HG02571 (cell line): Measurements from ENCODE around the gene DENND4B.
A peak's percentile ranks its signal among the peaks of the same experiment; 100 is the strongest.
"Not testable (repeated sequence)": the region's sequence is repeated elsewhere in the genome, so short reads cannot be mapped to it uniquely, and the experiment has no call there.

ENCODE experiments used
- ATAC-seq: cut with Tn5 transposase; IDR thresholded peaks from one replicate; pipeline ENCODE4 v1.9.1; 2021; ENCODE audit warnings: mild to moderate bottlenecking, moderate library complexity; ENCODE audit not compliant: unreplicated experiment

DENND4B gene, protein sequence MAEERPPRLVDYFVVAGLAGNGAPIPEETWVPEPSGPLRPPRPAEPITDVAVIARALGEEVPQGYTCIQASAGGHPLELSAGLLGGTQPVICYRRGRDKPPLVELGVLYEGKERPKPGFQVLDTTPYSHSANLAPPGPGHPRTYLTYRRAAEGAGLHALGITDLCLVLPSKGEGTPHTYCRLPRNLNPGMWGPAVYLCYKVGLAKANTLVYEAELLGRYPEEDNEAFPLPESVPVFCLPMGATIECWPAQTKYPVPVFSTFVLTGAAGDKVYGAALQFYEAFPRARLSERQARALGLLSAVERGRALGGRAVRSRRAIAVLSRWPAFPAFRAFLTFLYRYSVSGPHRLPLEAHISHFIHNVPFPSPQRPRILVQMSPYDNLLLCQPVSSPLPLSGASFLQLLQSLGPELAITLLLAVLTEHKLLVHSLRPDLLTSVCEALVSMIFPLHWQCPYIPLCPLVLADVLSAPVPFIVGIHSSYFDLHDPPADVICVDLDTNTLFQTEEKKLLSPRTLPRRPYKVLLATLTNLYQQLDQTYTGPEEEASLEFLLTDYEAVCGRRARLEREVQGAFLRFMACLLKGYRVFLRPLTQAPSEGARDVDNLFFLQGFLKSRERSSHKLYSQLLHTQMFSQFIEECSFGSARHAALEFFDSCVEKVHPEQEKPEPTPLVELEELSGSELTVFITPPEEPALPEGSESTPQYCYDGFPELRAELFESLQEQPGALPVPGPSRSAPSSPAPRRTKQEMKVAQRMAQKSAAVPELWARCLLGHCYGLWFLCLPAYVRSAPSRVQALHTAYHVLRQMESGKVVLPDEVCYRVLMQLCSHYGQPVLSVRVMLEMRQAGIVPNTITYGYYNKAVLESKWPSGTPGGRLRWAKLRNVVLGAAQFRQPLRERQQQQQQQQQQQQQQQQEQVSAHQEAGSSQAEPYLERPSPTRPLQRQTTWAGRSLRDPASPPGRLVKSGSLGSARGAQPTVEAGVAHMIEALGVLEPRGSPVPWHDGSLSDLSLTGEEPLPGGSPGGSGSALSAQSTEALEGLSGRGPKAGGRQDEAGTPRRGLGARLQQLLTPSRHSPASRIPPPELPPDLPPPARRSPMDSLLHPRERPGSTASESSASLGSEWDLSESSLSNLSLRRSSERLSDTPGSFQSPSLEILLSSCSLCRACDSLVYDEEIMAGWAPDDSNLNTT (N-terminal part only)

DNA sequence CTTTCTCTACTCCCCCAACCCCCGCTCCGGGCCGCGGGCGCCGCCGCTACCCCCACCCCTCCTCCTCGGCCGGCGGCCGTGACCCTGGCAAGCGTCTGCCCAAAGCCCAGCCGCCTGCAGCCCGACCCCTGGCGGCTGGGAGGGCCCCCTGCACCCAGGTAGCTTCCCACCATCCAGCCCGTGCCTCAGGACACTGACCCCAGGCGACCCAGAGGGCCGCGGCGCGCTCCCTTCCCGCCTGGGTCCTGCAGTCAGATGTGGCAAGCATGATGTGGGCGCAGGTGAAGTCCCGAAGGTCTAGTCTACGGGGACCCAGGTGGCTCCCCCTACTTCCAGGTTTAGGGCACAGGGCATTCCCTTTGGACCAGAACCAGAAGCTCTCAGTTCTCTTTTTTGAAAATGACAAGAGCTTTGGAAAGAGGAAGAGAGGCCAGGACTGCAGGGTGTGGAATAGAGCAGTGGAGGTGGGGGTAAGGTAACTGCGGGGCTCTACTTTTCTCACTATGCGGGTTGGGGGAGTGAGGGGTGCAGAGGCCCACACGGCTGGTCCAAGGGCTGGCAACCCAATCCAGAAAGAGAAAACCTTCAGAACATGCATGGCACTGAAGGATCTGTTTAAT lies at the start of gene DENND4B:
Gene DENND4B, minus strand, starts transcription at position 97 of the 620 bp plus-strand sequence. CDS start 2,344 bp downstream, outside the sequence.
- ATAC-seq: peak; percentile 62

DNA sequence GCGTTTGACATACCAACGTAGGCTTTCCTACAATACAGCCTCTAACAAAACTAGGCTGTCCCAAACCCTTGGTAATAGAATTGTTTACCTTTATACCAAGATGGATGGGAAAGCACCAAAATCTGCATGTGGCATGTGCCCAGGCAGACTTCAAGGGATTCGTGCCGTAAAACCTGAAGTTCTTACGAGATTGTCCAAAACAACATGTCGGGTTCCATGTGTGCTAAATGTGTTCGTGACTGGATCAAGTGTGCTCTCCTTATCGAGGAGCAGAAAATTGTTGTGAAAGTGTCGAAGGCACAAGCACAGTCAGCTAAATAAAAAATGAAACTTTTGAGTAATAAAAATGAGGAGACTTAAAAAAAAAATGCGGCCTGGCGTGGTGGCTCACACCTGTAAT lies 49.1 kb upstream of the DENND4B start:
- no peak for ATAC-seq

DNA sequence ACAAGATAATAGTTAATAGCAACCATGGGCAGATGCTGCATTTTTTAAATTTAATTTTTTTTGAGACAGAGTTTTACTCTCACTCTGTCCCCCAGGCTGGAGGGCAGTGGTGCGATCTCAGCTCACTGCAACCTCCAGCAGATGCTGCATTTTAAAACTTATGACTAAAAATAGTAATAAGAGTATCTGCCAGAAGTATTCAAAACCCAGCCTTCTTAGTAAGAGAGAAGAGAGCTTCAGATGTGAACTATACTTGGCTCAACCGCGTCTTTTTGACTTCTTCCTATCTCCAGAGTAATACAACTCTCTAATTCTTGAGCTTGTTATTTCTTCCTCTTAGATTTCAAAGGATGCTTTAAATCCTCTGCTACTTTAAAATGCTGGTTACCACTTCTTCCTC lies 48.7 kb upstream of the DENND4B start:
- ATAC-seq: no peak

DNA sequence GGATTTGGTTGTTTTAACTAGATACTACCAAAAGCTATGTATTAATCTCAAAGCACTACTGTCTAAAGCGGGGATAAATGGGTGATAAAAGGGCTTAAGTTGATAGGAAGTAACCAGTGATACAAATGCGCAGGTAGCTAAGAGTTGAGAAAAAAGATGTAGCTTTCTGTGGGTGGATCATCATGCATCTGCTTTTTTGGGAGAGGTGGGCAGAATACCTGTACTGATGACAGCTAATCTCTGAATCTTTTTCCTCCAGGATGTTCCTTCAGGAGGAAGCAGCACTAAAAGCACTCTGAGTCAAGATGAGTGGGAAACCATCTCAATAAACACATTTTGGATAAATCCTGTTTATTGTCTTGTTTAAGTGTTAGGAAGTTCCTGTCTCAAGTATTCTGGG lies 45.3 kb upstream of the DENND4B start:
- ATAC-seq: no peak

DNA sequence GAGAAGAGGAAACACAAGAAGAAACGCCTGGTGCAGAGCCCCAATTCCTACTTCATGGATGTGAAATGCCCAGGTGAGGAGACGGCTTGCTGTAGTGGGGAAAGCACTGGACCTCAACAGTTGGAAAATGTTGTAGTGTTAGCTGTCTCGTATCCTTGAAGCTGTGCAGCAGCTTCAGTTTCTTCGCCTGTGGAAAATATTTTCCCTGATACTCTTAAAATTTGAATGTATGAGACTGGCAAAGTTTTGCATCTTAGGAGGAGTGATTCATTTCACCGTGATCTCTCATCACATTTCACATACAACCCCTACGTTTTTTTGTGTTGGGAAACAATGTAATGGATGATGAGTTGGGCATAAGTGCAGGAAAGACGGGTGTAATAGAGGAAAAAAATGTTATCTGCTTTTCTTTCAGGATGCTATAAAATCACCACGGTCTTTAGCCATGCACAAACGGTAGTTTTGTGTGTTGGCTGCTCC lies 44.7 kb upstream of the DENND4B start:
- no peak for ATAC-seq

DNA sequence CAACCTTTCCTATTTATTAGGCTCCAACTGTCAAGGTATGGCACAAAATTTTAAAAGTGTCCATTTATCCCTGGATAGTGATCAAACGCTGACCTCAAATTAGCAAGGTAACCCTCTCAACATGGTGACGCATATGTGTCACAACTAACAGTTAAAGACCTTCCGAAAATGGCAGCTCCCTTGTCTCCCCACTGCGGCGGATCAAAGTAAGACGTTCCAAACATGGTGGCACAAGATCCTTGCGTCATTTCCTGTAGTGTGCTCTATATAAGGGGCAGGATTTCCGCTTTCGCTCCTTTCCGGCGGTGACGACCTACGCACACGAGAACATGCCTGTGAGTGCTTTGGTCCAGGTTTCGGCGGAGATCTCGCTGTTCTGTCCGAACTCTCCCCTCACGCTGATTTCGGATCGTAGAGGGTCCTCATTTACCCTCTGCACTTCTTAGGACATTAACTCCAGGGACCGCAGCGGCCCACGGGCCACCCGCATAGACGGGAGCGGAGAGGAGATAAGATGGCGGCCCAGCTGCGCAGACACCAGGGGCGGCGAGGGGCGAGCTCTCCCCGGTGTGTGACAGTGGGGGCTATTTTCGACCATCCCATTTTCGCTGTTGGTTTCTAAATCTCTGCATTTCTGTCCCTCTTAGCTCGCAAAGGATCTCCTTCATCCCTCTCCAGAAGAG lies 44.1 kb upstream of the DENND4B start, which contains the start of gene RPS27:
Gene RPS27, plus strand, starts transcription at position 295 of the 683 bp plus-strand sequence. Its CDS starts 35 bp downstream, at position 330.
- ATAC-seq: peak; percentile 64

DNA sequence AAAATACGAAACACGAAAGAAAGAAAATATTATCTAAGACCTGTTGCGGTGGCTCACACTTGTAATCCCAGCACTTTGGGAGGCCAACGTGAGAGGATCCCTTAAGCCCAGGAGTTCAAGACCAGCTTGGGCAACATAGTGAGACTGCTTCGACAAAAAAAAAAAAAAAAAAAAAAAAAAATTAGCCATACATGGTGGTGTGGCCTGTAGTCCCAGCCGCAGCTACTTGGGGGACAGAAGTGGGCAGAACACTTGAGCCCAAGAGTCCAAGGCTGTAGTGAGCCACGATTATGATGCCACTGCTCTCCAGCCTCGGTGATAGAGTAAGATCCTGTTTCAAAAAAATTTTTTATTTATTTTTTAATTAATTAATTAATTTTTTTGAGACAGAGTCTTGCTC lies 41.1 kb upstream of the DENND4B start:
- no peak for ATAC-seq

DNA sequence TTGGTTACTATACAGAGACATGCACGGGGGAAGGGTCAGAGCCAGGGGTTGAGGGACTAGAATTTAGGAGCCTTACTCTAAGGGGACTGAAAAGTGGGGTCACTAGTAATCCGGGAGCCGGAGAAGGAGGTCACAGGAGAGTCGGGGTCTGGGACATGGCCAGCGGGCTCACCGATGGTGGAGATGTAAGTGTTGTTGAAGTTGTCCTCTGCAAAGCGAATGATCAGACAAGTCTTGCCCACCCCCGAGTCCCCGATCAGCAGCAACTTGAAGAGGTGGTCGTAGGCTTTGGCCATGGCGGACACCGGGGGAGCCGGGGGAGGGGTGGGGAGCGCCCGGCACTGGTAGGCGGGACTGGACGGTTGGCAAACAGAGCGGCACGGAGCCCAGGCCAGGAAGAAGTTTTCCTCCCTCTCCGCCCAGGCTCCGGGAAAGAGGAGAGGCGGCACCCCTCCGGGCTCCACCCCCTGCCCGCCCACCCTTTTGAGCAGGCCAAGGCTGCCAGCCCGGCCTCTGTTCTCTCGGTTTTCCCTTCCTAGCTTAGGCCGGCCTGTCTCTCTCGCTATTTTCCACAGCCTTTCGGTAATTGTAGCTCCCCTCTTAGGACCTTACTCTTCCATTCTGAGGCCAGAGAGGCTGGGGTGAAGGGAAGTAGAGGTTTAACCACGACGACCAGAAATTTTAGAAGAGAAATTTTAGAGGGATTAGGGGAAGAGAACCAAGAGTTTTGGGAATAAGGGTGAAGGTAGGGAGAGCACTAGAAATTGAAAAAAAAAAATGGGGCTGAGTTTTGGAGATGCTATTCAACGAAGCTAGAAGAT lies 39.6 kb upstream of the DENND4B start, which contains the start of gene RAB13:
Gene RAB13, minus strand, starts transcription at position 399 of the 821 bp plus-strand sequence. Its CDS starts 103 bp downstream, at position 296.
- no peak for ATAC-seq

DNA sequence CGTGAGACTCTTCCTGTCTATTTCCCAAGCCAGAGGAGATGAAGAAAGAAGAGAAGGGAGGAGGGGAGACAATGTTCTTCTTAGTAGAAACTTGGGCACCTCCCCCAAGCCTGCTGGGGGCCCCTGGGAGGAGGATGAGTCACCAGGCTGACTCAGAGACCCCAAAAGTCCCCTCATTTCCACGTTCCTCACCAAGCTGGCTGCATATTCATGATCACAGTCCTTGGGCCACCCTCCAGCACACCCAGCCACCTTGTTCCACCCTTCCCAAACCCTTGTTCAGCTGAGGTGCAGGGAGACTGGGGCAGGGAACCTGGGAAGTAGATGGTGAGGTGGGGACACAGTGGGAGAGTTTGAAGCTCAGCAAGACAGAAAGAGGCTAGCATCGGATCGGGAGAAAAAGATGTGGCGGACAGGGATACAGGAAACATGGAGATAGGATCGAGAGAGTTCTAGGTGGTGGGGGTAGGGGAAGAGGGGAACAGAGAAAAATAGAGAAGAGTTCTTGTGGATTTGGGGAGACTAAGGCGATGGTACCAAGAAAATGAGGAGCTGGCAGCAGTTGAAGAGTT lies 38.9 kb upstream of the DENND4B start:
- ATAC-seq: no peak

DNA sequence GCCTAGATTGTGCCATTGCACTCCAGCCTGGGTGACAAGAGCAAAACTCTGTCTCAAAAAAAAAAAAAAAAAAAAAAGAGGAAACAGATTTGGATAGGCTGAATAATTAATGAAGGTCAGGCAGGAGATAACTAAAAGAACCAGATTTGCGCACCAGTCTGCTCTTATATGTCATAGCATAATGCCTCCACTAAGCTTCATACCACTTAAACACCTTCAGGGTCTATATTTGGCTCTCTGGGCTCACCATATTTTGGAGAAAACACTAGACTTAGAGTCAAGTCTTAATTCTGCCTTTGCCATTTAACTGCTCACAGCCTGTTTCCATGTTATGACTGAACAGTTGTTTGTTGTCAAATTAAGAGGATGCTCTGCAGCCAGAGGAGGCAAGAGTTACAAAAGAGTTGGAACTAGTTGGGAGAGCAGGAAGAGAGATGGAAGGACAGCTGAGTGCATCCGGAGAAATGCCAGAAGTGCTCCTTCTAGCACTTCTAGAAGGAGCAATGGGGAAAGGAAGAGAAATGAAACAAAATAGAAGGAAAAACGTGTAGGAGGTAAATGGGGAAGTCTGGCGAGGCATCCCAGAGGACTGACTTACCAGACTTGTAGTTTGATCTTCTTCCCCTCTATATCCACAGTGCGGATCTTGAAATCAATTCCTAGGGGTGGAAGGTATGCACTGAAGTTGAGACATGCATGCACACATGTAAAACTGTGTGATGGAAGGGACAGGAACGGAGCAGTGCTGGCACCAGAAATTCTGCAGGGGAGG lies 37.8 kb upstream of the DENND4B start:
- no peak for ATAC-seq

DNA sequence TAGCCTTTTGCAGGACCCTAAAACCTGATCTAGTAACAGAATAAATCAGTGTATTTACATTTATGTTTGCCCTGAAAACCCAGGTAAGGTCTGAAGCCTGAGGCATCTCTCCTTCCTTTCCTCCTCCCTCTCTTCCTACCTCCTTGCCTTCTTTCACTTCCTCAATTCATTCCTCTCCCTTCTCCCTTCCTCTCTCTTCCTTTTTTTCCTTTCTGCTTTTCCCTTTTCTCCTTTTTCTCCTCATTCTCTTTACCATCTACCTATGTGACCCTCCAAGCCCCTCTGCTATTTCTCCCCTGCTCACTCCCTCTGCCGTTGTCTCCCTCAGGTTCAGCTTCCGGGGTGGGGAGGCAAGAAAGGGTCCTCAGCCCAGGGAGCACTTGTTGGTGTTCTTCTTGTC lies 35.2 kb upstream of the DENND4B start:
- not testable (repeated sequence) for ATAC-seq

DNA sequence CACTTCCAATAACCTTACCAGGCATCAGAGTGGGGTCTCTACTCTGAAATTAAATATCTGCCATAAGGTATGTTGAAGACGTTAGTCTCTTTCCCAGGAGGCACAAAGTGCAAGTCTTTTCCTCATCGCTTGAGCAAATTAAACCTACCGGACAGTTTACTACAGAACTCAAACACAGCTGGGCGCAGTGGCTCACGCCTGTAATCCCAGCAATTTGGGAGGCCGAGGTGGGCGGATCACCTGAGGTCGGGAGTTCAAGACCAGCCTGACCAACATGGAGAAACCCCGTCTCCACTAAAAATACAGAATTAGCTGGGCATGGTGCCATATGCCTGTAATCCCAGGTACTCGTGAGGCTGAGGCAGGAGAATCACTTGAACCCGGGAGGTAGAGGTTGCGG lies 32.6 kb upstream of the DENND4B start:
- not testable (repeated sequence) for ATAC-seq

DNA sequence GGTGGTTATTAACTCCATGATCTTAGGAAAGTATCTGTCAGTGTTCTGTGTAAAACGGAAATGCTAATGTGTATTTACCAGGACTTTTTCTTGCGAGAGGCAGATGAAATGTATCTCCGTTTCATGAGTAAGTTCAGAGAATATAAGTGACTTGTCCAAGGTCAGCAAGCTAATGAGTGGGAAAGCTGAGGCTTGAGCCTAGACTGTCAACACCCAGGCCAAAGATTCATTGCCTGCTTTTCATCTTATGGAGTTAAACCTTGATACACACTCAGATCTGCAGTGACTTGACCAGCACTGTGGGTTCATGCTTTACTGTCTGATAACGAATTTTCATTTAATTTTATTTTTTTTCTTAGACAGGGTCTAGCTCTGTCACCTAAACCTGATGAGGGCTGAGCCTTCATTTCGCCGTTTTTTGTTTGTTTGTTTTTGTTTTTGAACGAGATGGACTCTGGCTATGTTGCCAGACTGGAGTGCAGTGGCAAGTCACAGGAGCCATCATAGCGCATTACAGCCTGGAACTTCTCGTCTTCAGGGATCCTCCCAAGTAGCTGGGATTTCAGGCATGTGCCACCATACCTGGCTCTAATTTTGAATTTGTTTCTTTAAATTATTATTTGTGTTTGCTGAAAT lies 31.9 kb upstream of the DENND4B start:
- ATAC-seq: no peak

DNA sequence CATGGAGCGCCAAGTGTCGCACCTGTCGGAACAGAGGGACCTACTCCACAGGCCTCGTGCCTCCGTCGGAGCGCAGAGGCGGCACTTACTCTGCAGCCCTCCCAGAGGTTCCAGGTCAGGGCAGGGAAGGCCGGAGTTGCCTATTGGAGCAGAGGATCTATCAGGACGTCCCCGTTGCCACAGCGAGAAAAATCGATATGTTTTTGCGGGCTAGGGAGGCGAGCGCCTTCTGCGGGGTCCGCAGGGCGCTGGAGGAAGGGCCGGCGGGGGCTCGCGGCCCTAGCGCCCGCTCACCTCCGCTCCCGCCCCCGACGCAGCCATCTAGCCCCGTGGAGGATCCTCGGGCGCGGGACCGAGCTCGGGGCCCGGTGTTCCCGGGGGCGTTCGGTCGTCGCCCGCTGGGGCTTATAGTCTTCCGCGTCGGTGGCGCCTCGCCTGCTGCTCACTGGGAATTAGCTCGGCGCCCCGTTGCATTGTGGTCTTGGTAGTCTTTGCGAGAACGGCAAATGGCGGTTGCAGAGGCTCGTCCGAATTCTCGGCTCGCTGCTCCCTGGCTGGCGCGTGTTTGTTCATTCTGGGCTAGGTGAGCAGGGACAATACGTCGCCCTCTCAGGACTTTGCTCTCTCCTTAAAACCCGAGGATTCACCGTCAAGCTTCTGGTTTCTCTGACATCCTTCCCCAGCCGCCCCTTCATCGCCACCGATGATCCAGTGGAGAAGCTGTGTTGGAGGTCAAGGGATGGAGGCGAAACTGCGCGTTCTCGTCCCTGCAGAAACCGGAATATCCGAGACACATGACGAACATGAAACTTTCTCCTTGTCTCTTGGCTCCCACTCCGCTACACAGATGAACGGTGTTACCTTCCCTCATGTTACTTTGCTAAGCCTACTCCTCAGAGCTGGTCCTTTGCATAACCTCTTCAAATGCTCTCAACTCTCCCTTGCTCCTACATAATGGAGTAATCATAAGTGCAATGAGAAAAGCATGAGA lies 31.0 kb upstream of the DENND4B start, which contains the start of gene JTB:
Gene JTB, minus strand, starts transcription at position 425 of the 991 bp plus-strand sequence. Its CDS starts 422 bp downstream, at position 3.
- peak; percentile 63 for ATAC-seq

DNA sequence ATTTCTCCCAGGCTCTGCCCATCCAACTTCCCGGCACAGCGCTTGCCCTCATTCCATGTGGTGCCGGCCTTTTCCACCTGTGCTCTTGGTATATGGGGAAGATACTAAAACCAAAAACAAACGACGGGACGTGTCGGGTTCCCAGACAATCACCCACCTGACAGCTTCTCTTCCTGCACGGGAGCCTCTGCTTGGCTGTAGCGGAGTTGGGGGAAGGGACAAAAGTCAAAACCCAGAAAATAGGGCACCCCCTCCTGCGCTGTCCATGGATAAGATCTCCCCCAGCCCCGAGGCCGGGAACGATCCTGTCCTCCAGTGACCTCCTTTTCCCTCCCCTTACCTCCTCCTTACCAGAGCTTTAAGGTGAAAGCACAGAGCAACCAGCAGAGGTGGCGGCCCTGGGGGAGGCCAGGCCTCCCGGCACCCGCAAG lies 30.3 kb upstream of the DENND4B start:
- ATAC-seq: no peak

DNA sequence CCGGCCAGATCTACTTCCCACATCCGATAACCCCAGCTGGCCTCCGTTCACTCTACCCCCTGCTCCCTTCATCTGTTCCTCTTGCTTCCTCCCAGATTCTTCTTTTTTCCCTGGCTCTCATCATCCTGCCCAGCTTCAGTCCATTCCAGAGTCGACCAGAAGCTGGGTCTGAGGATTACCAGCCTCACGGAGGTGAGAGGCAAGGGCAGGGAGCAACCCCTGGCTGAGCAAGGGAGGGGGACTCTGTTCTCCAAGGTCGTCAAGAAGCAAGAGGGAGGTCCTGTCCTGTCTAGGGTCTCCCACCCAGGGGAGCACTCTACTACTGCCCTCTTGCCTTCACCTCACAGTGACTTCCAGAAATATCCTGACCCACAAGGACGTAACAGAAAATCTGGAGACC lies 27.0 kb upstream of the DENND4B start:
- ATAC-seq: no peak
